BLaER1 (cell line): Measurements from ENCODE around the gene TENM4.

Experiments
- H3K27ac ChIP-seq: shearing (Covaris generic); formaldehyde crosslinking; 2 replicates; pipeline ENCODE4 v1.8.1; 2022
- H3K27me3 ChIP-seq: shearing (Covaris generic); formaldehyde crosslinking; 2 replicates; pipeline ENCODE4 v1.8.1; 2022
- H3K36me3 ChIP-seq: shearing (Covaris generic); formaldehyde crosslinking; 2 replicates; pipeline ENCODE4 v1.8.1; 2022
- H3K4me1 ChIP-seq: shearing (Covaris generic); formaldehyde crosslinking; 2 replicates; pipeline ENCODE4 v1.8.1; 2022
- H3K4me2 ChIP-seq: shearing (Covaris generic); formaldehyde crosslinking; 2 replicates; pipeline ENCODE4 v1.8.1; 2022
- H3K4me3 ChIP-seq: shearing (Covaris generic); formaldehyde crosslinking; 2 replicates; pipeline ENCODE4 v1.8.1; 2022
- H3K9ac ChIP-seq: shearing (Covaris generic); formaldehyde crosslinking; 2 replicates; pipeline ENCODE4 v1.8.1; 2022
- H3K9me3 ChIP-seq: shearing (Covaris generic); formaldehyde crosslinking; 2 replicates; pipeline ENCODE4 v1.8.1; 2022
- H4K20me1 ChIP-seq: shearing (Covaris generic); formaldehyde crosslinking; 2 replicates; pipeline ENCODE4 v1.8.1; 2022
- Cebpa-rat ChIP-seq: shearing (Covaris generic); IDR thresholded peaks from 2 replicates; pipeline ENCODE4 v1.8.1; 2022

TENM4 gene

DNA sequence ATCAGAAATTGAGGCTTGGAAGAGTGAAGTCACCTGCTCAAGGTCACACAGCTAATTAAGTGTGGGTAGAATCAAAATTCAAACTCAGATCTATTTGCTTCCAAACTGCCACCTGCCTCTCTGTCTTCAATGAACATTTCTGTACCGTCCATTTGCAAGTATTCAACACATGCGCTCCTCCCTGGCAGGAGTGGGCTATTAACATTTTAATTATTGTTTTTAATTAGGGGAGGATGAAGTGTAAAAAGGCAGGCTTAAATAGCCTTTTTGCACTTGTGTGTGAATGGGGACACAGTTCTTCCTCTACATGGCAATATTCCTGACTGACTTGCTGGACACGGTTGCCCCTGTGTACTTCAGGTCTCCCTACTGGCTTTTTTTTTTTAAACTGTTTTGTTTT, 751.7 kb downstream of the TENM4 start:
- no peak for TF ChIP-seq Cebpa-rat
- H3K27ac ChIP-seq = no peak overlapping the region

DNA sequence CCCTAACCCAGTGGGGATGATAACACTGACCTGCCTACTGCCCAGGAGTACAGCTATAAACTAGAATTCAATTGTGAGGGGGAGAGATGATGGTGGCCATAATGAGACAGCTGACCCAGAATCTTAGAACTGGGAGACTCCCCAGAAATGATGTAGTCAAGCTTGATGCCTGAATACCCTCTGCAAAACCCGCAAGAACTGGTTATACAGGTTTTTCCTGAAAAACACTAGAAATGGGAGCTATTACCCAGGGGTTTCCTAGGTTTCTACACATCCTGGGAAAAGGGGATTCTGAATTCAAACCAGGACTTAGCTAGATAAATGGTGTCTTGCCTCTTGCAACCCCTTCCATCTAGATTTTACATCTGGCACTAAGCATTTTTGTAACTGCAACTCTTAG, 752.4 kb downstream of the TENM4 start:
- no peak overlapping the region for H3K9ac ChIP-seq
- no peak overlapping the region for H3K4me3 ChIP-seq
- H3K9me3 ChIP-seq = peaks cover 7% of the 10 kb centered on the region; the same call in 1 of the 2 replicates
- H3K36me3 ChIP-seq = peaks cover 15% of the 10 kb centered on the region
- no peaks in the 10 kb centered on the region for H3K4me1 ChIP-seq
- TF ChIP-seq Cebpa-rat = no peak
- H3K4me2 ChIP-seq = no peak overlapping the region
- no peak overlapping the region for H3K27ac ChIP-seq
- H3K27me3 ChIP-seq = no peaks in the 10 kb centered on the region; the same call in 1 of the 2 replicates
- H4K20me1 ChIP-seq = peaks cover 11% of the 10 kb centered on the region; the same call in 1 of the 2 replicates

More for the DNA sequence above, 751.7 kb downstream of the TENM4 start:
- Histone ChIP-seq H3K9ac (no peak overlapping the region), H3K4me2 (no peak overlapping the region), H3K4me1 (no peaks in the 10 kb centered on the region), H4K20me1 (peaks cover 11% of the 10 kb centered on the region; the same call in 1 of the 2 replicates), H3K36me3 (peaks cover 9% of the 10 kb centered on the region), H3K9me3 (peaks cover 2% of the 10 kb centered on the region; the same call in 1 of the 2 replicates), H3K27me3 (no peaks in the 10 kb centered on the region; the same call in 1 of the 2 replicates), H3K4me3 (no peak overlapping the region)

DNA sequence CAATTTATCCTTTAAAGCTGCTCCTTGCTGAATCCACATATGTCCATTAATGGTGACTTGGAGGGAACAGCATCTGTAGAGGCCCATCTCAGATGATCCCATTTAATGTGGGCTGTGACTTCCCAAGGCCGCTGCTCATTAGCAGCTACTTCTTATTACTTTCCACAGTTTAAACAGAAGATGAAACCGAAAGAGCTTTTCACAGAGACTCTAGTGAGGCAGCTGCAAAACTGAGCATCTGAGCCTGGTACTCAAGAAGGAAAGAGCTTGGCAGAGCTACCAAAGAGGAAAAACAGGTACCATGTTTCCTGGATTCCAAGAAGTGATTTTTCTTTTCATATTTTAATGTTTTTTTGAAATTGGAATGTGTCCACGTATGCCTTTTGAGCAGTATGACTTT, 755.7 kb downstream of the TENM4 start:
- Histone ChIP-seq H3K27me3 (no peaks in the 10 kb centered on the region), H4K20me1 (peaks cover 11% of the 10 kb centered on the region; the same call in 1 of the 2 replicates), H3K4me1 (no peaks in the 10 kb centered on the region), H3K36me3 (peaks cover 15% of the 10 kb centered on the region), H3K27ac (no peak overlapping the region), H3K9ac (no peak overlapping the region), H3K9me3 (peaks cover 7% of the 10 kb centered on the region; the same call in 1 of the 2 replicates), H3K4me3 (no peak overlapping the region), H3K4me2 (no peak overlapping the region)
- TF ChIP-seq Cebpa-rat = no peak

DNA sequence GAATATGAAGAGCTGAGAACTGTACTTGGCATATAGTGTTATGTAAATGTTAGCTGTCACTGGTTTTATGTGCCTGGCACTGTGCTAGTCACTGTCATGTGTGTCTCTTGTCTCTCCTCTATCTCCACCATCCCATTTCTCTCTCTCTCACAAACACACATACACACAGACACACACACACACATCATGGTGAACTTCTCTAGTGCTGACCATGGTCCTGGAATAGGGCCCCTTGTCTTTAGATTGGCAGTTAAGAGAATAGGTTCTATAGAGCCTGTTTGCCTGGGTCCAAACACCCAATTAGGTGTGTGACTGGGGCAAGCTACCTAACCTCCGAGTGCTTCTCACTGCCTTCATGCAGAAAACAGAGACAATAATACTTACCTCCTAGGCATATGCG, 756.5 kb downstream of the TENM4 start:
- no peak overlapping the region for H3K9ac ChIP-seq
- H3K4me2 ChIP-seq = no peak overlapping the region
- peaks cover 4% of the 10 kb centered on the region; the same call in 1 of the 2 replicates for H4K20me1 ChIP-seq
- H3K9me3 ChIP-seq = peaks cover 7% of the 10 kb centered on the region; the same call in 1 of the 2 replicates
- no peaks in the 10 kb centered on the region for H3K4me1 ChIP-seq
- no peaks in the 10 kb centered on the region for H3K27me3 ChIP-seq
- no peak for TF ChIP-seq Cebpa-rat
- H3K36me3 ChIP-seq = peaks cover 15% of the 10 kb centered on the region
- no peak overlapping the region for H3K27ac ChIP-seq
- H3K4me3 ChIP-seq = no peak overlapping the region

DNA sequence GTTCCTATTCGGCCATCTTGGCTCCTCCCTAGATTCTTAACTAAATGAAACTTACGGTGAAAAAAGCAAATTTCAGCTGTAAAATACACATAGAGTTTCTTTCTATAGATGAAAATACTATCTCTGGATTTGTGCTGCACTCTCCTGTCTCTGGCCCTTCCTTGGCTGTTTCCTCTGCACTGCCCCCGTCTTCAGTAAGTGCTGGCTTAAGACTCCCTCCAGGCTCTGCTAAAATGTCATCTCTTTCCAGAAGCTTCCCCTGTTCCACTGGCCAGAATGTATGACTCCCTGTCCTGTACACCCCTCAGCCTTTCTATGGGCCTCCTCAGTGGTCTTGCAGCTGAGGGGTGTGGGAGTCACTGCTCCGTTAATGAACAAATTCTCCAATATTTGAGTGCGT, 757.1 kb downstream of the TENM4 start:
- H3K27me3 ChIP-seq = no peaks in the 10 kb centered on the region
- H3K4me3 ChIP-seq = no peak overlapping the region
- H3K4me1 ChIP-seq = no peaks in the 10 kb centered on the region
- H3K36me3 ChIP-seq = peaks cover 15% of the 10 kb centered on the region
- H4K20me1 ChIP-seq = no peaks in the 10 kb centered on the region
- TF ChIP-seq Cebpa-rat = no peak
- no peak overlapping the region for H3K27ac ChIP-seq
- no peak overlapping the region for H3K9ac ChIP-seq
- no peak overlapping the region for H3K4me2 ChIP-seq
- peaks cover 7% of the 10 kb centered on the region; the same call in 1 of the 2 replicates for H3K9me3 ChIP-seq

DNA sequence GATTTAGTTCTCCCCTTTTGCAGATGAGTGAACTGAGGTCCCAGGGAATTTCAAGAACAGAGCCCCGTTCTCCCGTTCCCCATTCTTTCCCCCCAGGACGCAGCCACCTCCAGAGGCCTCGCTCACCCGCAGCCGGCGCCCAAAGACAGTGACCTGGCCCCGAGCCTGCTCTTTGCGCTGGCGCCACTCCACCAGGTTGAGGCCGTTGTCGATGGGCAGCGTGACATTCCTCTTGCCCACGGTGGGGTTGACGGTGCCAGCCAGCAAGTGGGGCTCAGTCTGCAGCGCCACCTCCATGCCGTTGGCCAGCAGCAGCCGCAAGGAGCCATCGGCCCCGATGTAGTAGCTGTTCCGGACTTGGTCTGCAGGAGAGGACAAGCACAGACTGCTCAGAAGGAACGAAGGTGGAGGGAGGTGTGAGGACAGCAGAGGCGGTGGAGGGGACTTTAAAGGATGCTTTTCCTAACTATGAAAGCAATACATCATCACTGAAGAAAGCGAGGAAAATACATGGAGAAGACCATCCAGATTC, 764.7 kb downstream of the TENM4 start:
- Histone ChIP-seq H3K4me2 (no peak overlapping the region), H3K4me1 (no peaks in the 10 kb centered on the region), H4K20me1 (no peaks in the 10 kb centered on the region), H3K27ac (no peak overlapping the region), H3K9ac (no peak overlapping the region), H3K9me3 (no peaks in the 10 kb centered on the region), H3K4me3 (no peak overlapping the region), H3K36me3 (peaks cover 22% of the 10 kb centered on the region), H3K27me3 (no peaks in the 10 kb centered on the region)
- no peak for TF ChIP-seq Cebpa-rat

DNA sequence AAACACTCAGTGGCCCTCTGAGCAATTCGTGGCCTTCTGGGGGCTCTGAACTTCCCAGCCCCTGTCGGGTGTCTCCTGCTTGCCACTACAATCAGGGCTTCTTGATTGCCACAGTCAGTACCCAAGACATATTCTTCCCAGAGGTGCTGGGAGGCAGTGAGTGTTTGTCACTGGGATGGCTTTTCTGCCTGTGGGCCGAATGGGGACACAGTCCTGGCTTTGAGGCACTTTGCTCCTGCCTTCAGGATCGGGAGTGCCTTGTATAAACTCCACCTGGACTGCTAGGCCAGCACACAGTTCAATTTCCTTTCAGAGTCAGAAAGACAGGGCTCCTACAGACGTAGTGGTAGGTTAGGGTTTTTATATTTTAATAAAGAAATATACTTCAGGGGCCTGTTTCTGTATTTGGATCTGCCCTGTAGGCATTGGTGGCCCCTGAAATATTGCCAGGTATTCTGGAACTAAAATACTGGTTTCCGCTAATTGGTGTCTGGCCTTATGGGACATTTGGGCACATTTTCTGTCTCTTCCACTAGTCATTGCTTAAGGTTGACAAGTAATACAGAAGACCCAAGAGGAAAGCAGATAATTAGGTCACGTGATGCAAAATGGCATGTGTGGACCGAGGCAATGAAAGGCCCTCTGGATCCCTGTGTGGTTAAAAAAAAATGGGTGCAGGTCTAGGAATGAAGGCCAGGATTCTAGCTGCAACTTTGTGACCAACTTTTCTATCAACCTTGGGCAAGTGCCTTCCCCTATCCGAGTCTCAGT, 767.8 kb downstream of the TENM4 start:
- no peak overlapping the region for H3K4me2 ChIP-seq
- H3K27me3 ChIP-seq = no peaks in the 10 kb centered on the region
- H3K36me3 ChIP-seq = peaks cover 50% of the 10 kb centered on the region
- no peaks in the 10 kb centered on the region for H4K20me1 ChIP-seq
- no peak overlapping the region for H3K9ac ChIP-seq
- no peak overlapping the region for H3K4me3 ChIP-seq
- no peak overlapping the region for H3K27ac ChIP-seq
- H3K9me3 ChIP-seq = no peaks in the 10 kb centered on the region
- no peaks in the 10 kb centered on the region for H3K4me1 ChIP-seq
- no peak for TF ChIP-seq Cebpa-rat

DNA sequence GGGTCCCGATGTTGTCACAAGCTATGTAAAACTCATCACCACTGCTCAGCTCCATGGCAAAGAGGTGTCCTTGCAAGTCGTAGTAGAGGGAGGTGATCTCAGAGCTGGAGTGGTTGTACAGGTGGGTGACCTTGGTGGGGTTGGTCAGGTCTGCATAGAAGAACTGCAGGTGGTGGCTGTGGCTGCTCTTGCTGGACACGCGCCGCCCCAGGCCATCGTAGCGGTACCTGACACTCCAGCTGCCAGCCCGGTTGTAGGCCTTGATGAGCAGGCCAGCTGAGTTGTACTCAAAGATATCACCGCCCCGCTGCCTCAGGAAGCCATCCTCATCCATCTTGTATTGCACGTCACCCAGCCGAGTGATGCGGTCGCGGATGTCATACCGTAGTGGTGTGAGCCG, 771.6 kb downstream of the TENM4 start:
- Histone ChIP-seq H3K4me3 (no peak overlapping the region), H4K20me1 (no peaks in the 10 kb centered on the region), H3K9me3 (no peaks in the 10 kb centered on the region), H3K27me3 (no peaks in the 10 kb centered on the region), H3K4me2 (no peak overlapping the region), H3K9ac (no peak overlapping the region), H3K4me1 (no peaks in the 10 kb centered on the region), H3K27ac (no peak overlapping the region), H3K36me3 (peaks cover 75% of the 10 kb centered on the region)
- no peak for TF ChIP-seq Cebpa-rat

DNA sequence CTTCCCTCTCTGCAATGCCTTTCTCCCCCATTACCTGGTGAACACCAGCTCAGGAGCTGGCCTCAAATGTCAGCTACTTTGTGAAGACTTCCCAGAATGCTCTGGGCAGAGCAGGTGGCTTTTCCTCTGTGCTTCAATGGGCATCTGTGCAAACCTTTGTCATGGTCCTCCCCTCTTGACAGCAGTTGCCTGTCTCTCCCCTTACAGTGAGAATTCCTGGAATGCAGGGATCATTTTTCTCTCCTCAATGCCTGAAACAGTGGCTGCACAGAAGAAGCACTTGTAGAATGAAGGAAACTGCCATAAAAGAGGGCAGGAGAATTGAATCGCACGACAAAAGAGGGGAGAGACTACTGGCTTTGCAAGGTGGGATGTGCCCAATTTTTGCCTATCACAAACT, 773.4 kb downstream of the TENM4 start:
- H3K4me1 ChIP-seq = no peaks in the 10 kb centered on the region
- H3K4me2 ChIP-seq = no peak overlapping the region
- no peak overlapping the region for H3K27ac ChIP-seq
- no peak overlapping the region for H3K9ac ChIP-seq
- no peaks in the 10 kb centered on the region for H3K27me3 ChIP-seq
- H3K36me3 ChIP-seq = peaks cover 68% of the 10 kb centered on the region
- H3K9me3 ChIP-seq = no peaks in the 10 kb centered on the region
- TF ChIP-seq Cebpa-rat = no peak
- no peaks in the 10 kb centered on the region for H4K20me1 ChIP-seq
- no peak overlapping the region for H3K4me3 ChIP-seq

DNA sequence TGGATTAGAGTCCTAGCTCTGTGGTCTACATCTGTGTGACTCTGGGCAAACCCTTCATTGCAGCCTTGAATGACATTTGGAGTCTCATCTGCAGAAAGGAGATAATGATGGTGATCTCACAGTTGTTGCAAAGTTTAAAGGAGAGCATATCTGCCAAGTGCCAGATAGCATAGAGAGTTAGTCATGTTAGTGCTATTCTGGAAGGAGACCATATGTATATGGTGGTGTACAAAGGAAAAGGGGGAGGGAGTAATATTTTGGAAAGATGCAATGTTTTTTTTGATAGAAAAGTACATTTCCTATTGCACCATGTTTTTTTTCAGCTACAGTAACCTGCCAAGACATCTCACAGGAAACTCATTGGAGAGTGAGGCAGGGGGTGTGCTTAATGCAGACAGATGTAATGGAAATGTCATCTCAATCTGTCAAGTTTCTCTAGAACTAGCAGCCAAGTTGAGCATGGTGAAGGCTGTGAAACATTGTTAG, 774.1 kb downstream of the TENM4 start:
- H3K4me2 ChIP-seq = no peak overlapping the region
- no peak overlapping the region for H3K27ac ChIP-seq
- H3K36me3 ChIP-seq = peaks cover 62% of the 10 kb centered on the region
- H3K9ac ChIP-seq = no peak overlapping the region
- H4K20me1 ChIP-seq = no peaks in the 10 kb centered on the region
- H3K9me3 ChIP-seq = no peaks in the 10 kb centered on the region
- no peak for TF ChIP-seq Cebpa-rat
- H3K4me3 ChIP-seq = no peak overlapping the region
- H3K4me1 ChIP-seq = no peaks in the 10 kb centered on the region
- H3K27me3 ChIP-seq = no peaks in the 10 kb centered on the region
